WTC11 (cell line): ENCODE data around the gene KIF13A. TPM values are rescaled to one million over a fixed set of nuclear protein-coding genes. Genes with fewer than 3 reads are reported as not detected.

Source experiments
- ATAC-seq: fragments of 200-7000 bp; cut with Tn5 transposase; 2 replicates; pipeline ENCODE4 v1.10.0; 2021; ENCODE audit warnings: mild to moderate bottlenecking, moderate library complexity
- CTCF ChIA-PET: fragments of 300-600 bp; sonication (Branson Sonifier 250); formaldehyde crosslinking; loops from one replicate; lab custom pipeline; 2021; ENCODE audit warnings: antibody characterized with exemption; lab: Charles Lee
- POLR2A ChIA-PET: fragments of 350-600 bp; sonication (Branson Sonifier 250); formaldehyde crosslinking; loops from one replicate; lab custom pipeline; 2021; ENCODE audit warnings: antibody characterized with exemption; lab: Charles Lee
- DNase-seq: peaks from one replicate; pipeline ENCODE4 v3.0.0; 2021; ENCODE audit warnings: low spot score
- H3K27ac Mint-ChIP-seq: 2 replicates; pipeline ENCODE4 v1.8.0; 2021; ENCODE audit warnings: mixed read lengths
- H3K27me3 Mint-ChIP-seq: 2 replicates; pipeline ENCODE4 v1.8.0; 2021; ENCODE audit warnings: low read depth, mild to moderate bottlenecking, moderate library complexity, mixed read lengths
- H3K36me3 Mint-ChIP-seq: 2 replicates; pipeline ENCODE4 v1.8.0; 2021; ENCODE audit warnings: mixed read lengths
- H3K4me1 Mint-ChIP-seq: 2 replicates; pipeline ENCODE4 v1.8.0; 2022; ENCODE audit warnings: mixed read lengths
- H3K4me3 Mint-ChIP-seq: 2 replicates; pipeline ENCODE4 v1.8.0; 2021; ENCODE audit warnings: mild to moderate bottlenecking, moderate library complexity, mixed read lengths
- H3K9me3 Mint-ChIP-seq: 2 replicates; pipeline ENCODE4 v1.8.0; 2021; ENCODE audit warnings: mixed read lengths
- CBFB ChIP-seq: sonication (generic); formaldehyde crosslinking; IDR thresholded peaks from 2 replicates; pipeline ENCODE4 v1.8.1; 2022; ENCODE audit warnings: mild to moderate bottlenecking, low read depth, missing genetic modification reagents
- E2F4 ChIP-seq: sonication (generic); formaldehyde crosslinking; IDR thresholded peaks from 2 replicates; pipeline ENCODE4 v1.8.1; 2022; ENCODE audit warnings: low read depth, mild to moderate bottlenecking, moderate library complexity, missing genetic modification reagents, borderline replicate concordance
- ESRRA ChIP-seq: sonication (generic); formaldehyde crosslinking; IDR thresholded peaks from 2 replicates; pipeline ENCODE4 v1.8.1; 2022; ENCODE audit warnings: mild to moderate bottlenecking, missing genetic modification reagents, borderline replicate concordance
- FOXJ3 ChIP-seq: sonication (generic); formaldehyde crosslinking; IDR thresholded peaks from 2 replicates; pipeline ENCODE4 v1.9.0; 2021; ENCODE audit warnings: missing genetic modification reagents, mild to moderate bottlenecking, borderline replicate concordance
- FOXP1 ChIP-seq: sonication (generic); formaldehyde crosslinking; IDR thresholded peaks from 2 replicates; pipeline ENCODE4 v1.8.0; 2022; ENCODE audit warnings: missing genetic modification reagents, mild to moderate bottlenecking, moderate library complexity, borderline replicate concordance
- GTF2I ChIP-seq: fragments of 250-450 bp; sonication (Bioruptor Pico); conservative IDR thresholded peaks from 2 replicates; pipeline ENCODE4 v1.4.0; 2021; ENCODE audit warnings: mild to moderate bottlenecking
- HMGA2 ChIP-seq: fragments of 250-450 bp; sonication (Bioruptor Pico); IDR thresholded peaks from 2 replicates; pipeline ENCODE4 v1.4.0; 2021; ENCODE audit warnings: mild to moderate bottlenecking, moderate library complexity
- IRF2 ChIP-seq: sonication (generic); formaldehyde crosslinking; IDR thresholded peaks from 2 replicates; pipeline ENCODE4 v1.8.0; 2022; ENCODE audit warnings: low read depth, missing genetic modification reagents, borderline replicate concordance
- NFATC4 ChIP-seq: fragments of 250-450 bp; sonication (Bioruptor Pico); IDR thresholded peaks from 2 replicates; pipeline ENCODE4 v1.9.0; 2021; ENCODE audit warnings: mild to moderate bottlenecking
- NR3C1 ChIP-seq: sonication (generic); formaldehyde crosslinking; conservative IDR thresholded peaks from 2 replicates; pipeline ENCODE4 v1.8.1; 2023; ENCODE audit warnings: low read depth, mild to moderate bottlenecking, missing genetic modification reagents
- PRRX2 ChIP-seq: fragments of 250-450 bp; sonication (Bioruptor Pico); IDR thresholded peaks from 2 replicates; pipeline ENCODE4 v1.8.0; 2021; ENCODE audit warnings: mild to moderate bottlenecking
- RELA ChIP-seq: sonication (generic); formaldehyde crosslinking; IDR thresholded peaks from 2 replicates; pipeline ENCODE4 v1.8.1; 2022; ENCODE audit warnings: missing genetic modification reagents, mild to moderate bottlenecking, borderline replicate concordance
- TEAD1 ChIP-seq: sonication (generic); formaldehyde crosslinking; IDR thresholded peaks from 2 replicates; pipeline ENCODE4 v1.8.0; 2022; ENCODE audit warnings: mild to moderate bottlenecking, missing genetic modification reagents
- ZNF219 ChIP-seq: sonication (generic); formaldehyde crosslinking; IDR thresholded peaks from 2 replicates; pipeline ENCODE4 v1.8.0; 2023; ENCODE audit warnings: missing genetic modification reagents, mild to moderate bottlenecking, borderline replicate concordance
- ZNF232 ChIP-seq: sonication (generic); formaldehyde crosslinking; IDR thresholded peaks from 2 replicates; pipeline ENCODE4 v1.8.0; 2022; ENCODE audit warnings: mild to moderate bottlenecking, missing genetic modification reagents
- ZNF263 ChIP-seq: sonication (generic); formaldehyde crosslinking; IDR thresholded peaks from 2 replicates; pipeline ENCODE4 v1.8.1; 2022; ENCODE audit warnings: low read depth, mild to moderate bottlenecking, moderate library complexity, missing genetic modification reagents
- ZNF396 ChIP-seq: fragments of 250-450 bp; sonication (Bioruptor Pico); IDR thresholded peaks from 2 replicates; pipeline ENCODE4 v1.8.0; 2021; ENCODE audit warnings: mild to moderate bottlenecking, moderate library complexity, borderline replicate concordance
- ZNF416 ChIP-seq: fragments of 250-450 bp; sonication (Bioruptor Pico); IDR thresholded peaks from 2 replicates; pipeline ENCODE4 v1.9.0; 2021; ENCODE audit warnings: mild to moderate bottlenecking, inconsistent platforms
- ZNF423 ChIP-seq: fragments of 250-450 bp; sonication (Bioruptor Pico); IDR thresholded peaks from 2 replicates; pipeline ENCODE4 v2.1.2; 2022; ENCODE audit warnings: mild to moderate bottlenecking, moderate library complexity
- ZNF425 ChIP-seq: fragments of 250-450 bp; sonication (Bioruptor Pico); conservative IDR thresholded peaks from 2 replicates; pipeline ENCODE4 v1.9.0; 2021; ENCODE audit warnings: mild to moderate bottlenecking
- total RNA-seq: library from RNA; stranded (reverse); gene quantifications from 3 replicates; pipeline ENCODE4 v1.2.3, GENCODE V29; 2021
- TF ChIP-seq, protein P1 (sequence below): sonication (generic); formaldehyde crosslinking; IDR thresholded peaks from 2 replicates; pipeline ENCODE4 v1.8.1; 2022; ENCODE audit warnings: missing genetic modification reagents, borderline replicate concordance
- TF ChIP-seq, protein P2 (sequence below): fragments of 250-450 bp; sonication (Bioruptor Pico); IDR thresholded peaks from 2 replicates; pipeline ENCODE4 v1.9.0; 2021; ENCODE audit warnings: mild to moderate bottlenecking
- TF ChIP-seq, protein P3 (sequence below): sonication (generic); formaldehyde crosslinking; IDR thresholded peaks from 2 replicates; pipeline ENCODE4 v1.8.0; 2022; ENCODE audit warnings: mild to moderate bottlenecking, missing genetic modification reagents
- TF ChIP-seq, protein P4 (sequence below): sonication (generic); formaldehyde crosslinking; IDR thresholded peaks from 2 replicates; pipeline ENCODE4 v1.8.0; 2022; ENCODE audit warnings: mild to moderate bottlenecking, missing genetic modification reagents
- TF ChIP-seq, protein P5 (sequence below): fragments of 250-450 bp; sonication (Bioruptor Pico); IDR thresholded peaks from 2 replicates; pipeline ENCODE4 v1.9.0; 2021; ENCODE audit warnings: mild to moderate bottlenecking, borderline replicate concordance

The KIF13A gene
- total RNA-seq, 1 experiment from 2014 or later: 32.7 TPM

GRCh38 chr6:17829905-17830304 is 157.5 kb downstream of the KIF13A start (continued):
- TF ChIP-seq, protein P1, sequence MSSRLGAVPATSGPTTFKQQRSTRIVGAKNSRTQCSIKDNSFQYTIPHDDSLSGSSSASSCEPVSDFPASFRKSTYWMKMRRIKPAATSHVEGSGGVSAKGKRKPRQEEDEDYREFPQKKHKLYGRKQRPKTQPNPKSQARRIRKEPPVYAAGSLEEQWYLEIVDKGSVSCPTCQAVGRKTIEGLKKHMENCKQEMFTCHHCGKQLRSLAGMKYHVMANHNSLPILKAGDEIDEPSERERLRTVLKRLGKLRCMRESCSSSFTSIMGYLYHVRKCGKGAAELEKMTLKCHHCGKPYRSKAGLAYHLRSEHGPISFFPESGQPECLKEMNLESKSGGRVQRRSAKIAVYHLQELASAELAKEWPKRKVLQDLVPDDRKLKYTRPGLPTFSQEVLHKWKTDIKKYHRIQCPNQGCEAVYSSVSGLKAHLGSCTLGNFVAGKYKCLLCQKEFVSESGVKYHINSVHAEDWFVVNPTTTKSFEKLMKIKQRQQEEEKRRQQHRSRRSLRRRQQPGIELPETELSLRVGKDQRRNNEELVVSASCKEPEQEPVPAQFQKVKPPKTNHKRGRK (CRISPR knock-in tag): no peak
- TF ChIP-seq RELA: no peak

GRCh38 chr6:17828149-17828548 is 159.3 kb downstream of the KIF13A start:
- no peak overlapping the region for H3K27ac Mint-ChIP-seq
- no peak for TF ChIP-seq NR3C1 (CRISPR knock-in tag)
- no peak for TF ChIP-seq ZNF219 (CRISPR knock-in tag)
- TF ChIP-seq IRF2 (CRISPR knock-in tag): no peak
- no peak for TF ChIP-seq ZNF425 (CRISPR knock-in tag)
- no peak for TF ChIP-seq PRRX2 (CRISPR knock-in tag)
- TF ChIP-seq, protein P2, sequence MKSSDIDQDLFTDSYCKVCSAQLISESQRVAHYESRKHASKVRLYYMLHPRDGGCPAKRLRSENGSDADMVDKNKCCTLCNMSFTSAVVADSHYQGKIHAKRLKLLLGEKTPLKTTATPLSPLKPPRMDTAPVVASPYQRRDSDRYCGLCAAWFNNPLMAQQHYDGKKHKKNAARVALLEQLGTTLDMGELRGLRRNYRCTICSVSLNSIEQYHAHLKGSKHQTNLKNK (CRISPR knock-in tag): no peak
- TF ChIP-seq, protein P3, sequence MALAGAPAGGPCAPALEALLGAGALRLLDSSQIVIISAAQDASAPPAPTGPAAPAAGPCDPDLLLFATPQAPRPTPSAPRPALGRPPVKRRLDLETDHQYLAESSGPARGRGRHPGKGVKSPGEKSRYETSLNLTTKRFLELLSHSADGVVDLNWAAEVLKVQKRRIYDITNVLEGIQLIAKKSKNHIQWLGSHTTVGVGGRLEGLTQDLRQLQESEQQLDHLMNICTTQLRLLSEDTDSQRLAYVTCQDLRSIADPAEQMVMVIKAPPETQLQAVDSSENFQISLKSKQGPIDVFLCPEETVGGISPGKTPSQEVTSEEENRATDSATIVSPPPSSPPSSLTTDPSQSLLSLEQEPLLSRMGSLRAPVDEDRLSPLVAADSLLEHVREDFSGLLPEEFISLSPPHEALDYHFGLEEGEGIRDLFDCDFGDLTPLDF (CRISPR knock-in tag): no peak
- TF ChIP-seq ZNF396 (CRISPR knock-in tag): no peak
- TF ChIP-seq CBFB (CRISPR knock-in tag): no peak
- TF ChIP-seq ZNF263 (CRISPR knock-in tag): no peak
- TF ChIP-seq GTF2I (CRISPR knock-in tag): no peak
- no peak for TF ChIP-seq ZNF416 (CRISPR knock-in tag)
- no peak for TF ChIP-seq E2F4
- DNase-seq: no peak
- CTCF ChIA-PET: no interaction called here
- no peaks in the 10 kb centered on the region for H3K27me3 Mint-ChIP-seq
- H3K4me1 Mint-ChIP-seq: no peaks in the 10 kb centered on the region
- no peaks in the 10 kb centered on the region for H3K9me3 Mint-ChIP-seq
- H3K36me3 Mint-ChIP-seq: peaks cover 53% of the 10 kb centered on the region
- no peak for ATAC-seq
- POLR2A ChIA-PET: no interaction called here
- no peak overlapping the region for H3K4me3 Mint-ChIP-seq

GRCh38 chr6:17826301-17826700 is 161.1 kb downstream of the KIF13A start:
- no peaks in the 10 kb centered on the region for H3K4me1 Mint-ChIP-seq
- no peak overlapping the region for H3K27ac Mint-ChIP-seq
- no peaks in the 10 kb centered on the region for H3K9me3 Mint-ChIP-seq
- POLR2A ChIA-PET: no interaction called here
- CTCF ChIA-PET: interaction anchor here (1.0 kb wide), 1 partner anchor 11 kb away, joined by 4 read pairs; no protein-coding TSS in a partner anchor
- ATAC-seq (no peak), DNase-seq (no peak)
- no peaks in the 10 kb centered on the region for H3K27me3 Mint-ChIP-seq
- H3K4me3 Mint-ChIP-seq: no peak overlapping the region
- H3K36me3 Mint-ChIP-seq: peaks cover 49% of the 10 kb centered on the region
- TF ChIP-seq FOXP1 (CRISPR knock-in tag) (no peak), FOXJ3 (no peak), ZNF423 (CRISPR knock-in tag) (no peak), TEAD1 (CRISPR knock-in tag) (no peak), ESRRA (CRISPR knock-in tag) (no peak), ZNF232 (CRISPR knock-in tag) (no peak), HMGA2 (CRISPR knock-in tag) (no peak), NR3C1 (CRISPR knock-in tag) (no peak), NFATC4 (CRISPR knock-in tag) (no peak)
- TF ChIP-seq, protein P4, sequence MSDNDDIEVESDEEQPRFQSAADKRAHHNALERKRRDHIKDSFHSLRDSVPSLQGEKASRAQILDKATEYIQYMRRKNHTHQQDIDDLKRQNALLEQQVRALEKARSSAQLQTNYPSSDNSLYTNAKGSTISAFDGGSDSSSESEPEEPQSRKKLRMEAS (CRISPR knock-in tag): no peak
- TF ChIP-seq, protein P5, sequence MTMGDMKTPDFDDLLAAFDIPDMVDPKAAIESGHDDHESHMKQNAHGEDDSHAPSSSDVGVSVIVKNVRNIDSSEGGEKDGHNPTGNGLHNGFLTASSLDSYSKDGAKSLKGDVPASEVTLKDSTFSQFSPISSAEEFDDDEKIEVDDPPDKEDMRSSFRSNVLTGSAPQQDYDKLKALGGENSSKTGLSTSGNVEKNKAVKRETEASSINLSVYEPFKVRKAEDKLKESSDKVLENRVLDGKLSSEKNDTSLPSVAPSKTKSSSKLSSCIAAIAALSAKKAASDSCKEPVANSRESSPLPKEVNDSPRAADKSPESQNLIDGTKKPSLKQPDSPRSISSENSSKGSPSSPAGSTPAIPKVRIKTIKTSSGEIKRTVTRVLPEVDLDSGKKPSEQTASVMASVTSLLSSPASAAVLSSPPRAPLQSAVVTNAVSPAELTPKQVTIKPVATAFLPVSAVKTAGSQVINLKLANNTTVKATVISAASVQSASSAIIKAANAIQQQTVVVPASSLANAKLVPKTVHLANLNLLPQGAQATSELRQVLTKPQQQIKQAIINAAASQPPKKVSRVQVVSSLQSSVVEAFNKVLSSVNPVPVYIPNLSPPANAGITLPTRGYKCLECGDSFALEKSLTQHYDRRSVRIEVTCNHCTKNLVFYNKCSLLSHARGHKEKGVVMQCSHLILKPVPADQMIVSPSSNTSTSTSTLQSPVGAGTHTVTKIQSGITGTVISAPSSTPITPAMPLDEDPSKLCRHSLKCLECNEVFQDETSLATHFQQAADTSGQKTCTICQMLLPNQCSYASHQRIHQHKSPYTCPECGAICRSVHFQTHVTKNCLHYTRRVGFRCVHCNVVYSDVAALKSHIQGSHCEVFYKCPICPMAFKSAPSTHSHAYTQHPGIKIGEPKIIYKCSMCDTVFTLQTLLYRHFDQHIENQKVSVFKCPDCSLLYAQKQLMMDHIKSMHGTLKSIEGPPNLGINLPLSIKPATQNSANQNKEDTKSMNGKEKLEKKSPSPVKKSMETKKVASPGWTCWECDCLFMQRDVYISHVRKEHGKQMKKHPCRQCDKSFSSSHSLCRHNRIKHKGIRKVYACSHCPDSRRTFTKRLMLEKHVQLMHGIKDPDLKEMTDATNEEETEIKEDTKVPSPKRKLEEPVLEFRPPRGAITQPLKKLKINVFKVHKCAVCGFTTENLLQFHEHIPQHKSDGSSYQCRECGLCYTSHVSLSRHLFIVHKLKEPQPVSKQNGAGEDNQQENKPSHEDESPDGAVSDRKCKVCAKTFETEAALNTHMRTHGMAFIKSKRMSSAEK (CRISPR knock-in tag): no peak
